Keratinocyte (primary cell): ENCODE results near the gene B4GALNT3.

Experiments
- EZH2 ChIP-seq: IDR thresholded peaks from one replicate; pipeline ENCODE4 v1.6.1; 2012; ENCODE audit warnings: inconsistent platforms, mild to moderate bottlenecking, low read length, moderate library complexity
- TF ChIP-seq, protein P1 (sequence below), 3 experiments: IDR thresholded peaks in 1 of 3; conservative IDR thresholded peaks in 1 of 3; optimal IDR thresholded peaks in 1 of 3; 2 replicates in 2 of 3; 3 replicates in 1 of 3; pipeline versions ENCODE3 to v1.5.1; 2011; ENCODE audit warnings: low read length in 3 of 3, mild to moderate bottlenecking in 3 of 3, moderate library complexity in 2 of 3, control low read depth in 1 of 3, inconsistent platforms in 1 of 3; ENCODE audit not compliant: insufficient read depth in 2 of 3; ENCODE audit errors: extremely low read depth in 1 of 3

DNA sequence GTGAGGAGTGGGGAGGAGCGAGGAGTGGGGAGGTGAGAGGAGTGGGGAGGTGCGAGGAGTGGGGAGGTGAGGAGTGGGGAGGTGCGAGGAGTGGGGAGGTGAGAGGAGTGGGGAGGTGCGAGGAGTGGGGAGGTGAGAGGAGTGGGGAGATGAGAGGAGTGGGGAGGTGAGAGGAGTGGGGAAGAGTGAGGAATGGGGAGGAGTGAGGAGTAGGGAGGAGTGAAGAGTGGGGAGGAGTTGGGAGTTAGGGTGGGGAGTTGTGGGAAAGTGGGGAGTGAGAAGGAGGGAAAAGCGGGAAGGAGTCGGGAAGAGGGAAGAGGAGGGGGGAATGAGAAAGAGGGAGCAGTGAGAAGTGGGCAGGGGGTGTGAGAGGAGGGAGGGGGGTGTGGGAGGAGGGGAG lies 86.1 kb downstream of the B4GALNT3 start:
- TF ChIP-seq, protein P1, sequence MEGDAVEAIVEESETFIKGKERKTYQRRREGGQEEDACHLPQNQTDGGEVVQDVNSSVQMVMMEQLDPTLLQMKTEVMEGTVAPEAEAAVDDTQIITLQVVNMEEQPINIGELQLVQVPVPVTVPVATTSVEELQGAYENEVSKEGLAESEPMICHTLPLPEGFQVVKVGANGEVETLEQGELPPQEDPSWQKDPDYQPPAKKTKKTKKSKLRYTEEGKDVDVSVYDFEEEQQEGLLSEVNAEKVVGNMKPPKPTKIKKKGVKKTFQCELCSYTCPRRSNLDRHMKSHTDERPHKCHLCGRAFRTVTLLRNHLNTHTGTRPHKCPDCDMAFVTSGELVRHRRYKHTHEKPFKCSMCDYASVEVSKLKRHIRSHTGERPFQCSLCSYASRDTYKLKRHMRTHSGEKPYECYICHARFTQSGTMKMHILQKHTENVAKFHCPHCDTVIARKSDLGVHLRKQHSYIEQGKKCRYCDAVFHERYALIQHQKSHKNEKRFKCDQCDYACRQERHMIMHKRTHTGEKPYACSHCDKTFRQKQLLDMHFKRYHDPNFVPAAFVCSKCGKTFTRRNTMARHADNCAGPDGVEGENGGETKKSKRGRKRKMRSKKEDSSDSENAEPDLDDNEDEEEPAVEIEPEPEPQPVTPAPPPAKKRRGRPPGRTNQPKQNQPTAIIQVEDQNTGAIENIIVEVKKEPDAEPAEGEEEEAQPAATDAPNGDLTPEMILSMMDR (optimal IDR thresholded peaks at IDR 0.05 in 1 of 3, IDR thresholded peaks at IDR 0.05 in 1 of 3, conservative IDR thresholded peaks at IDR 0.05 in 1 of 3; ENCODE audit: extremely low read depth in 1 of 3, insufficient read depth in 2 of 3, low read length in 3 of 3): no peak
- TF ChIP-seq EZH2: no peak
